Progenitor cell of endocrine pancreas (in vitro differentiated cells): ENCODE results near the gene UNC119. TPM values are rescaled to one million over a fixed set of nuclear protein-coding genes. Genes with fewer than 3 reads are reported as not detected.

Source experiments
- DNase-seq: peaks from one replicate; pipeline ENCODE4 v3.0.0; 2021; ENCODE audit warnings: low spot score; ENCODE audit not compliant: unreplicated experiment
- H3K27ac Mint-ChIP-seq: 2 replicates; pipeline ENCODE4 v1.8.0; 2021; ENCODE audit warnings: mild to moderate bottlenecking, moderate library complexity, mixed read lengths
- H3K27me3 Mint-ChIP-seq: 2 replicates; pipeline ENCODE4 v1.8.0; 2021; ENCODE audit warnings: mixed read lengths
- H3K36me3 Mint-ChIP-seq: 2 replicates; pipeline ENCODE4 v1.8.0; 2022; ENCODE audit warnings: mixed read lengths; ENCODE audit not compliant: insufficient read depth
- H3K4me1 Mint-ChIP-seq: 2 replicates; pipeline ENCODE4 v1.8.0; 2021; ENCODE audit warnings: low read depth, mixed read lengths
- H3K4me3 Mint-ChIP-seq: 2 replicates; pipeline ENCODE4 v1.8.0; 2021; ENCODE audit warnings: low read depth, mild to moderate bottlenecking, moderate library complexity, mixed read lengths
- H3K9me3 Mint-ChIP-seq: 2 replicates; pipeline ENCODE4 v1.8.0; 2021; ENCODE audit warnings: low read depth, mixed read lengths
- total RNA-seq: library from RNA; stranded (reverse); gene quantifications from 2 replicates; pipeline ENCODE4 v1.2.1, GENCODE V29; 2021
- TF ChIP-seq, protein P1 (sequence below): fragments of 200-600 bp; sonication (generic); IDR thresholded peaks from one replicate; pipeline ENCODE4 v1.5.0; 2021; ENCODE audit warnings: antibody characterized with exemption, mild to moderate bottlenecking; ENCODE audit not compliant: unreplicated experiment

The UNC119 gene
- total RNA-seq, 1 donor from 2014 or later: 46.7 TPM

DNA sequence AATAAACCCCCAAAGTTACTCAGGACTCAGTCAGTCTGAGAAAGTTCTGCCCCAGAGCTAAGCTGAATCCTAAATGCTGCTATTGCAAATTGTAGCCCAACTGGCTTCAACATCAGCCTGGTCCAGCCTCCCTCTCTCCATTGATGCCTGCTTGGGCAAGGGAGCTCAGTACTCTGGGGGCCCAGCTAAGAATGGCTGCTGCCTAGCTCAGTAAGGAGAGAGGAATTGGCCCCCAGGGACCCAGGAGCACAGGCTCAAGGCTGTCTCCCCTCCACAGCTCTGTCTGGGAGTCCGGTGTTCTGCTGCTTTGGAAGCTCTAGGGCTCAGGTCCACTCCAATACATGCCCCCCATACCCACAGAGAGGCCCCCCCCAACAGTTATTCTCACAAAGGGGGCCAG lies 1.6 kb downstream of the UNC119 start:
- Mint-ChIP-seq H3K4me1 (peaks cover 16% of the 10 kb centered on the region), H3K27ac (no peak overlapping the region), H3K27me3 (no peaks in the 10 kb centered on the region), H3K4me3 (peak overlapping the region; percentile 90), H3K36me3 (peaks cover 14% of the 10 kb centered on the region), H3K9me3 (no peaks in the 10 kb centered on the region)
- TF ChIP-seq, protein P1, sequence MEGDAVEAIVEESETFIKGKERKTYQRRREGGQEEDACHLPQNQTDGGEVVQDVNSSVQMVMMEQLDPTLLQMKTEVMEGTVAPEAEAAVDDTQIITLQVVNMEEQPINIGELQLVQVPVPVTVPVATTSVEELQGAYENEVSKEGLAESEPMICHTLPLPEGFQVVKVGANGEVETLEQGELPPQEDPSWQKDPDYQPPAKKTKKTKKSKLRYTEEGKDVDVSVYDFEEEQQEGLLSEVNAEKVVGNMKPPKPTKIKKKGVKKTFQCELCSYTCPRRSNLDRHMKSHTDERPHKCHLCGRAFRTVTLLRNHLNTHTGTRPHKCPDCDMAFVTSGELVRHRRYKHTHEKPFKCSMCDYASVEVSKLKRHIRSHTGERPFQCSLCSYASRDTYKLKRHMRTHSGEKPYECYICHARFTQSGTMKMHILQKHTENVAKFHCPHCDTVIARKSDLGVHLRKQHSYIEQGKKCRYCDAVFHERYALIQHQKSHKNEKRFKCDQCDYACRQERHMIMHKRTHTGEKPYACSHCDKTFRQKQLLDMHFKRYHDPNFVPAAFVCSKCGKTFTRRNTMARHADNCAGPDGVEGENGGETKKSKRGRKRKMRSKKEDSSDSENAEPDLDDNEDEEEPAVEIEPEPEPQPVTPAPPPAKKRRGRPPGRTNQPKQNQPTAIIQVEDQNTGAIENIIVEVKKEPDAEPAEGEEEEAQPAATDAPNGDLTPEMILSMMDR: no peak
- no peak for DNase-seq

DNA sequence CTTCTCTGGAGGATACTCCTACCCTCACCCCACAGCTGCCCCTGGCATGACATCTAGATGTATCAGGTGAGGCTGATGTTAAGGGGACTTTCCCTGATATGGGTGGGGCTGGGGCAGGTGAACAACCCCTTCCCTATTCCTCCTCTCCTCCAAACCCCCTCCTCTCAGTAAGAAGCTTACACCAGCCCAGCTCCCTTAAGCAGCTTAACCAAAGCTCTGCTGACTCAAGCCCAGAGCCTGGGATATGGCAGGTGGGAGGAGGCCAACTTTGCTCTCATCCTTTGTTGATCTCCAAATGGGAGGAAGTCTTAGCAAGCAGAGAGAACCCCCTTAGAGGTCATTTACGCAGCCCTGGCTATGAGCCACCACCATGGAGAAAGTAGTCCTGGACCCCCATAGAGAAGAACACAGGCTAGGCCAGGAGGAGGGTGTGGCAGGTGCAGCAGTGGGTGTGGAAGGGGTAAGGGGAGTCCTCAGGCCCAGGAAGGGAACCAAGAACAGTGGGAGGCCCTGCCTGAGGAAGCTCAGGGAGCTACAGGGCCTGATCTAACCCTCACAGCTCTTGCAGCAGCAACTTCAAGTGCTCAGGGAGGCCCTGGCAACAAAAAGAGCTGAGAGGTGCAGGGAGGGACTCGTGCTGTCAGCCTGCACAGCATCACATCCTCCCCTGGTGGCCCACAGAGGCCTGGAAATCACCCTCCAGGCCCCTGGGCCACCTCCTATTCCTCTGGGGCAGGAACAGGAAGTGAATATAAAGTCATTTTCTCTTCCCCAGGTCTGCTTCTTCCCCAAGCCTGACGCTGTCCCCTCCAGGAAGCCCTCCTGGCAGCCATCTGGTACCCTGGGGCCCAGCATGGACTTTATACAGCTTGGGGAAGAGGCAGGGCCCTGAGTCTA lies 2.9 kb downstream of the UNC119 start:
- DNase-seq: no peak
- no peaks in the 10 kb centered on the region for H3K27me3 Mint-ChIP-seq
- peaks cover 16% of the 10 kb centered on the region for H3K4me1 Mint-ChIP-seq
- H3K4me3 Mint-ChIP-seq: no peak overlapping the region
- no peaks in the 10 kb centered on the region for H3K9me3 Mint-ChIP-seq
- no peak overlapping the region for H3K27ac Mint-ChIP-seq
- peaks cover 10% of the 10 kb centered on the region for H3K36me3 Mint-ChIP-seq
- TF ChIP-seq, protein P1: no peak

DNA sequence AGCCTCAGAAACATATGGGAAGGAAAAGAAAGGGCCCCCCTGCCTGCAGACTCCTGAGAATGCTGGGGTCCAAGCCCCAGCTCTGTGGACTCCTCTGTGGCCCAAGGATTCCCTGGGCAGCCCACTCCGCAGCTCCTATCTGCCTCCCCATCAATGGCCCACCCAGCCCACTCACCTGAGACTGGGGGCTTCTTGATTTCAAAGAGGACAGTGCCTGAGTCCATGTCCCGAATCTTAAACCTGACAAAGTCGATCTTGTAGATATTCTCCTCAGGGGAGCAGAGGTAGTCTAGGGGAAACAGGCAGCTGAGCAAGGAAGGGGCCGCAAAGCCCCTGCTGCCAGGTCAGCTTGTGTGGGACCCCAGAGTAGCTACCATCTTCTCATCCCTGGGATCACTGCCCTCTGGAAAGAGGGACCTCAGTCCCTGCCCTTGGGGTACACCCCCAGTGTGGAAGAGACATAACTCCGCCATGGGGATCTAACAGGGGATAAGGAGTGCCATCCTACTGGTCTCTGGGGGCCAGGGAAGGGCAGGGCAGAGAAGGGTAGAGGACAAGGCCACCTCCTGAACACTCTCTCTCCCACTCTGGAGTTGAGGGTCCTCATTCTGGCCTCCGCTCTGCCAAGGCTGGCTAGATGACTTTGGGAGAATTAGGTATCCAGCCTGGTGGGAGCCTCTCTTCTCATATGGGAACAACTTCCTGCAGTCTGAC lies 3.9 kb downstream of the UNC119 start:
- H3K4me1 Mint-ChIP-seq: peaks cover 13% of the 10 kb centered on the region
- TF ChIP-seq, protein P1: no peak
- no peak overlapping the region for H3K27ac Mint-ChIP-seq
- DNase-seq: no peak
- H3K27me3 Mint-ChIP-seq: no peaks in the 10 kb centered on the region
- H3K4me3 Mint-ChIP-seq: no peak overlapping the region
- H3K9me3 Mint-ChIP-seq: no peaks in the 10 kb centered on the region
- peaks cover 3% of the 10 kb centered on the region for H3K36me3 Mint-ChIP-seq

- H3K9me3 Mint-ChIP-seq: no peaks in the 10 kb centered on the region
Measured at GRCh38 chr17:28547623-28548416, 4.6 kb downstream of the UNC119 start.

More at GRCh38 chr17:28547623-28548416, 4.6 kb downstream of the UNC119 start:
- Mint-ChIP-seq H3K27me3 (no peaks in the 10 kb centered on the region), H3K4me3 (no peak overlapping the region), H3K4me1 (peaks cover 11% of the 10 kb centered on the region), H3K27ac (no peak overlapping the region), H3K36me3 (peaks cover 1% of the 10 kb centered on the region)
- TF ChIP-seq, protein P1: peak; percentile 81
- peak; percentile 59 for DNase-seq
